HepG2 (cell line): ENCODE data around the gene TUBGCP6. TPM values are rescaled to one million over a fixed set of nuclear protein-coding genes. Genes with fewer than 3 reads are reported as not detected.

Experiments used
- FOXO4 ChIP-seq: sonication (generic); formaldehyde crosslinking; conservative IDR thresholded peaks from 2 replicates; pipeline ENCODE4 v1.8.1; 2023; ENCODE audit warnings: missing genetic modification reagents
- HMG20A ChIP-seq: IDR thresholded peaks from 2 replicates; pipeline ENCODE4 v1.6.1; 2016; ENCODE audit warnings: borderline replicate concordance
- HNF1A ChIP-seq, 2 experiments: sonication (generic) in 1 of 2; formaldehyde crosslinking in 1 of 2; IDR thresholded peaks; 2 replicates each; pipeline versions ENCODE4 v1.4.0 to v1.6.1; 2016 to 2020; ENCODE audit warnings: borderline replicate concordance in 1 of 2, low read depth in 1 of 2, mild to moderate bottlenecking in 1 of 2, missing genetic modification reagents in 1 of 2
- IKZF5 ChIP-seq: IDR thresholded peaks from 2 replicates; pipeline ENCODE4 v1.6.1; 2018; ENCODE audit warnings: missing genetic modification reagents, mild to moderate bottlenecking, missing compliant biosample characterization
- MEIS1 ChIP-seq: sonication (generic); formaldehyde crosslinking; IDR thresholded peaks from 2 replicates; pipeline ENCODE4 v1.9.0; 2021; ENCODE audit warnings: mild to moderate bottlenecking, missing genetic modification reagents, moderate library complexity, borderline replicate concordance
- NRL ChIP-seq: sonication (generic); formaldehyde crosslinking; IDR thresholded peaks from 2 replicates; pipeline ENCODE4 v1.5.0; 2020; ENCODE audit warnings: missing genetic modification reagents, mild to moderate bottlenecking, moderate library complexity, borderline replicate concordance
- TCF12 ChIP-seq, 2 experiments: fragments of 450-650 bp in 1 of 2; sonication (generic) in 1 of 2; formaldehyde crosslinking in 1 of 2; IDR thresholded peaks; 2 replicates each; pipeline versions ENCODE4 v1.6.1 to v1.8.0; 2017 to 2022; ENCODE audit warnings: antibody characterized with exemption in 1 of 2, mild to moderate bottlenecking in 1 of 2, missing genetic modification reagents in 1 of 2, moderate library complexity in 1 of 2
- U2AF2 ChIP-seq: fragments of 200-400 bp; formaldehyde crosslinking; IDR thresholded peaks from 2 replicates; pipeline ENCODE4 v1.6.1; 2017; ENCODE audit warnings: low read depth, mild to moderate bottlenecking, low read length
- ZFP36L1 ChIP-seq: sonication (generic); formaldehyde crosslinking; IDR thresholded peaks from 2 replicates; pipeline ENCODE4 v1.8.0; 2022; ENCODE audit warnings: mild to moderate bottlenecking, missing genetic modification reagents, moderate library complexity
- ZMYM2 ChIP-seq: sonication (generic); formaldehyde crosslinking; IDR thresholded peaks from 2 replicates; pipeline ENCODE4 v1.8.0; 2022; ENCODE audit warnings: mild to moderate bottlenecking, missing genetic modification reagents
- ZMYM3 ChIP-seq: sonication (generic); formaldehyde crosslinking; IDR thresholded peaks from 2 replicates; pipeline ENCODE4 v1.5.1; 2020; ENCODE audit warnings: mild to moderate bottlenecking, missing genetic modification reagents
- ZNF160 ChIP-seq: sonication (generic); formaldehyde crosslinking; IDR thresholded peaks from 2 replicates; pipeline ENCODE4 v1.8.0; 2022; ENCODE audit warnings: mild to moderate bottlenecking, inconsistent platforms, missing genetic modification reagents
- ZNF564 ChIP-seq: sonication (generic); formaldehyde crosslinking; IDR thresholded peaks from 2 replicates; pipeline ENCODE4 v1.8.1; 2023; ENCODE audit warnings: mild to moderate bottlenecking, missing genetic modification reagents
- ZNF772 ChIP-seq: sonication (generic); formaldehyde crosslinking; IDR thresholded peaks from 2 replicates; pipeline ENCODE4 v1.5.0; 2020; ENCODE audit warnings: mild to moderate bottlenecking, missing genetic modification reagents
- ZNF780A ChIP-seq: sonication (generic); formaldehyde crosslinking; IDR thresholded peaks from 2 replicates; pipeline ENCODE4 v1.8.0; 2022; ENCODE audit warnings: mild to moderate bottlenecking, missing genetic modification reagents, moderate library complexity
- ZNF883 ChIP-seq: sonication (generic); formaldehyde crosslinking; IDR thresholded peaks from 2 replicates; pipeline ENCODE4 v1.5.1; 2020; ENCODE audit warnings: mild to moderate bottlenecking, missing genetic modification reagents; ENCODE audit errors: not compliant biosample characterization
- polyA plus RNA-seq, 8 experiments: library from polyadenylated mRNA; depleted of rRNA in 3 of 8; stranded (reverse) in 7 of 8; unstranded in 1 of 8; fragments of >200 nt; fragmentation: Illumina TruSeq in 4 of 8; extraction: Trizol in 4 of 8; gene quantifications; 2 replicates each; pipeline versions ENCODE4 v1.2.1 to v1.2.3, GENCODE V29; 2011 to 2016; ENCODE audit warnings: low read depth in 4 of 8, missing spikeins in 1 of 8, mixed read lengths in 1 of 8; ENCODE audit not compliant: insufficient read depth in 1 of 8
- total RNA-seq, 5 experiments: library from RNA; depleted of rRNA; stranded (reverse); fragments of >200 nt; fragmentation: Illumina TruSeq; extraction: Trizol; gene quantifications; 2 replicates each; pipeline ENCODE4 v1.2.3, GENCODE V29; 2016; ENCODE audit warnings: low read depth in 1 of 5
- TF ChIP-seq, protein P1 (sequence below): sonication (generic); formaldehyde crosslinking; IDR thresholded peaks from 2 replicates; pipeline ENCODE4 v1.4.0; 2020; ENCODE audit warnings: missing genetic modification reagents

The TUBGCP6 gene
- total and polyA plus RNA-seq, 2 of the 13 experiments (the other 11 are each of a cell fraction or from before 2014, with no cell fraction given): 14.6 to 15.7 TPM

DNA sequence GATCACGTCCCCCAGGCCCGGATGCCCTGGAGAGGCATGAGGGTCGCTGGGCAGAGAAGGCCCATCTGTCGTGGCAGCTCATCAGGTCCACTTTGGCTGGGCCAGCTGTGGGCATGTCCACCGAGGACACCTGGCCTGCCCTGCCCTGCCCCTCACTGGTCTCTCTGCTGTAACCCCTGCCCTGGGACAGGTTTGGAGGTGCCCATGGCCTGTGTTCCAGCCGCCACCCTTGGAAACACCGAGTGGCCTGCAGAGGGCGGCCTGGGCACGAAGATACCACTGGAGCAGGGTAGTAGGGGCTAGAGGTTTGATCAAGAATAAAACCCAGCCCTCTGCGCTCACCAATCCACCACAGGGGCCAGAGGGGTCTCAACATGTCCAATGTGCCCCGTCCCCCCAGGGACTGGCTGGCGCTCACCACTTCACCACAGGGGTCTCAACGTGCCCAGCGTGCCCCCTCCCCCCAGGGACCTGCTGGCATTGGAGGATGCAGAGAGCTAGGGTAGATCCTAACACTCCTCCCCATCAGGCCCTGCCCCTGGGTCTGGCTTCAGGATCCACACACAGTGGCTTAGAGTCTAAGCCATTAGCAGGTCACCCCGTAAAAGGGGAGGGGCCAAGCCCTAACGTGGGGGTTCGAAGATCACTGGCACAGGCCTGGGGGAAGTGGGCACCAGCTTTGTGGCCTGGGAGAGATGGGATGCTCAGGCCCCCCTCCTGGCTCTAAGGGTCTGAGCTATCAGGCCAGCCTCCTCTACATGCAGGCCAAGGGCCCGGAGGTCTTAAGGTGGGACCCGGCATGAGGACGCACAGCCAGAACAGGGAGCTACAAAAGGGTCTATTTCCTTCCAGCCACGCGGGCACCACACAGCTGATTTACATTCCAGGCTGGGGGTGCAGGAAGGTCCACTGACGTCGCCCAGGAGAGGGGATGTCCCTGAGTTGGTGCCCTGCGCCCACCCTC, 7.5 kb upstream of the TUBGCP6 start (continued):
- no peak for TF ChIP-seq ZNF564 (CRISPR knock-in tag)
- TF ChIP-seq NRL (CRISPR knock-in tag): peak; percentile 8; the same call in 1 of the 2 replicates
- TF ChIP-seq ZNF780A (CRISPR knock-in tag): no peak
- TF ChIP-seq U2AF2: no peak
- no peak for TF ChIP-seq FOXO4 (CRISPR knock-in tag)
- TF ChIP-seq IKZF5: no peak
- TF ChIP-seq ZFP36L1 (CRISPR knock-in tag): no peak
- TF ChIP-seq HNF1A (IDR thresholded peaks at IDR 0.05; ENCODE audit: low read depth): no peak
- no peak for TF ChIP-seq HNF1A (CRISPR knock-in tag; IDR thresholded peaks at IDR 0.05; ENCODE audit: borderline replicate concordance)
- no peak for TF ChIP-seq ZNF883 (CRISPR knock-in tag)
- TF ChIP-seq MEIS1 (CRISPR knock-in tag): 0 out of 2 replicates have a peak, but pooled peaks have one; percentile 12
- no peak for TF ChIP-seq ZMYM3
- TF ChIP-seq ZMYM2 (CRISPR knock-in tag): no peak
- TF ChIP-seq ZNF772 (CRISPR knock-in tag): 0 out of 2 replicates have a peak, but pooled peaks have one; percentile 15
- no peak for TF ChIP-seq ZNF160 (CRISPR knock-in tag)
- no peak for TF ChIP-seq HMG20A (CRISPR knock-in tag)
- TF ChIP-seq, protein P1, sequence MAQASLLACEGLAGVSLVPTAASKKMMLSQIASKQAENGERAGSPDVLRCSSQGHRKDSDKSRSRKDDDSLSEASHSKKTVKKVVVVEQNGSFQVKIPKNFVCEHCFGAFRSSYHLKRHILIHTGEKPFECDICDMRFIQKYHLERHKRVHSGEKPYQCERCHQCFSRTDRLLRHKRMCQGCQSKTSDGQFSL (CRISPR knock-in tag): no peak
- no peak for TF ChIP-seq TCF12 (IDR thresholded peaks at IDR 0.05)
- TF ChIP-seq TCF12 (CRISPR knock-in tag; IDR thresholded peaks at IDR 0.05): no peak
